NCI-H2171 treated with DMSO at 0.1 percent for 48 hours (cell line): Measurements from ENCODE around the gene BCAN.

Experiments used
- DNase-seq: peaks from one replicate; lab custom pipeline; 2025; lab: John Stamatoyannopoulos, UW

Gene BCAN

GRCh38 chr1:156662005-156662799 lies 20.3 kb downstream of the BCAN start:
- no peak for DNase-seq

DNA sequence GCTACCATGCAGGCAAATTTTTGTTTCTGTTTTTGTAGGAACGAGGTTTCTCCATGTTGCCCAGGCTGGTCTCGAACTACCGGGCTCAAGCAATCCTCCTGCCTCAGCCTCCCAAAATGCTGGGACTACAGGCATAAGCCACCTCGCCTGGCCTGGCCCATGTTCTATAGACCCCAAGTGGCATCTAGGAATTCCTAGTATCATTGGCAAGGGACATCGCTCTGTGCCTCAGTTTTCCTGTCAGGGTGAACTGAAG lies 20.8 kb downstream of the BCAN start:
- DNase-seq: no peak

- peak; percentile 88 for DNase-seq
Measured at GRCh38 chr1:156663178-156663577, 21.3 kb downstream of the BCAN start.

GRCh38 chr1:156664046-156664766 lies 22.3 kb downstream of the BCAN start:
- DNase-seq: peak; percentile 40

DNA sequence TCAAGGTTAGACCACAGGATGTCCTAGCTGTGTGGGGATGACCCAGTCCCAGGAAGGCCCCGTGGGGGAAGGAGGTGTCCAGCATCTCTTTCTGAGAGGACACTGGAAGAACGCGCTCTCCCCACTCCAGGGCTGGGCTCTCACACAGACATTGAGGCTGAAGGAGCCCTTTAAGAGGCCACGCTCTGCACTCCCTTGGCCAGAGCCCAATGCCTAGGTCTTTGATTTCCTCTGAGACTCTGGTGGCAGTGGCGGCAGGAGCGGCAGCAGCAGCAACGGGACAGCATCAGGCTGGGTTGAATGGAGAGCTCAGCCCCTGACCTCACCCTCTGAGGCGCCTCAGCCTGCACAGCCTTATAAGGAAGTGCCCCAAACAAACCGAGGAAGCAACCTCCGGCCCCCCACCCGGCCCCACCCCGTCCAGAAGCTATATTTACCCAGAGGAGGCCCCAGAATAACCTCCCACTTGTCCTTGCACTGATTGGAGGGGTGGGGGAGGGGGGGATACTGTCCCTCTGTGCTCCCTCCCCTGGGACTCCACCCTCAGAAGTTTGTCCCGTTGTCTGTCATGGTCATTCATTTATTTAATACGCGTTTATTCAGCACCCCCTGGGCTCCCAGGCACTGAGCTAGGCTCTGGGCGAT lies 23.0 kb downstream of the BCAN start:
- DNase-seq: no peak

DNA sequence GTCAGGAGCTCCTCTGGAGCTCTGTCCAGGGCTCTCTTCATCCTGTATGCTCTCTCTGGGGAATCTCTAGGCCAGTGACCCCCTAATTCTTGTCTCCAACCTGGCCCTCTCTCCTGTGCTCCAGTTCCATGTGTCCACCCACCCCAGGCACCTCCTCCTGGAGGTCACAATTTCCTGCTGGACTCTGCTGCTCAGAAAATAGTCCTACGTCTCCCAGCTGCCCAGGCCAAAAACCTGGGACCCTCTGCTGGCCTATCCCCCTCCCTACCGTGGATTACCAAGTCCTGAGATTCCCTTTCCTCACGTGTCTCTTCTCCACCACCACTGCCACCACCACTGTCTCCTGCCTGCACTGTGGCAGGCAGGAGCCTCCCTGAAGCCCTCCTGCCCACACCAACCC lies 23.6 kb downstream of the BCAN start:
- DNase-seq: no peak

- DNase-seq: no peak
Measured at GRCh38 chr1:156666862-156667609, 25.1 kb downstream of the BCAN start.

GRCh38 chr1:156667610-156667967 lies 25.7 kb downstream of the BCAN start:
- no peak for DNase-seq

GRCh38 chr1:156667968-156668709 lies 26.2 kb downstream of the BCAN start:
- DNase-seq: no peak

- DNase-seq: peak; percentile 46
Measured at GRCh38 chr1:156668801-156669637, 27.1 kb downstream of the BCAN start.

- DNase-seq: no peak
Measured at GRCh38 chr1:156669794-156670193, 27.9 kb downstream of the BCAN start.

DNA sequence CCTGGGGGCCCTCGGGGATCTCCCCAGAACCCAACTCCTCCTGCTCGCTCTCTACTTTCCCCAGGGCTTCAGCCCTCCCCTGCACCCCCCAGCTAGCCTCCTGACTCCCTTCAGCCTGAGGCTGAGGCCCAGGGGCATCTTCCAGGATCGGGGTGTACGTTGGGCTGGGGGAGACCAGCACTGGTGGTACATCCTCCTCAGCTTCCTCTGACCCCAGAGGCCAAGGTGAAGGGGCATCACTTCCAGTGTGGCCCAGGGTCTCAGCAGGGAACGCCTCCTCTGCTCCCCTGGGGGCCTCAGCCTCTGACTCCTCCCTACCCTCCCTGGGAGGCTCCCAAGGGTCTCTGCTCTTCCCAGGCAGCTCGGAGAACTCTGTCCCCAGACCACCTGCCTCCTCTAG lies 28.4 kb downstream of the BCAN start:
- no peak for DNase-seq

DNA sequence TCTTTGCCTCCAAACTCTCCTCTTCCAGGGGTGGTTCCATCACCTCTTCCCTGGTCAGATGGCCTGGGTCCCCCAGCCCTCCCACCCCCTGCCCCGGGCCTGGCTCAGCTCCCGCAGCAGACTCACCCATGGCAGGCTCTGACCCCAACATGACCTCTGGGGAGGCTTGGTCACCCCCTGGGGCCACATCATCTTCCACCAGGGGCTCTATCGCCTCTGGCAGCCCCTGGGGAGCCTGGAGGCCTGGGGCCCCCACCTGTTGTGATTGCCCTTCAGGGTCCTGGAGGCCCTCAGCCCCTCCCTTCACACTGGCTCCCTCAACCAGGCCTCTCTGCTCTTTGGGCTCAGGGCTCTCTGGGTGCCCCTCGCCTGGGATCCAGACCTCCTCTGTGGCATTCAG lies 28.9 kb downstream of the BCAN start:
- DNase-seq: no peak

GRCh38 chr1:156671804-156672203 lies 29.9 kb downstream of the BCAN start:
- no peak for DNase-seq

GRCh38 chr1:156673387-156674121 lies 31.6 kb downstream of the BCAN start:
- no peak for DNase-seq

GRCh38 chr1:156675210-156676113 lies 33.5 kb downstream of the BCAN start:
- peak; percentile 74 for DNase-seq

DNA sequence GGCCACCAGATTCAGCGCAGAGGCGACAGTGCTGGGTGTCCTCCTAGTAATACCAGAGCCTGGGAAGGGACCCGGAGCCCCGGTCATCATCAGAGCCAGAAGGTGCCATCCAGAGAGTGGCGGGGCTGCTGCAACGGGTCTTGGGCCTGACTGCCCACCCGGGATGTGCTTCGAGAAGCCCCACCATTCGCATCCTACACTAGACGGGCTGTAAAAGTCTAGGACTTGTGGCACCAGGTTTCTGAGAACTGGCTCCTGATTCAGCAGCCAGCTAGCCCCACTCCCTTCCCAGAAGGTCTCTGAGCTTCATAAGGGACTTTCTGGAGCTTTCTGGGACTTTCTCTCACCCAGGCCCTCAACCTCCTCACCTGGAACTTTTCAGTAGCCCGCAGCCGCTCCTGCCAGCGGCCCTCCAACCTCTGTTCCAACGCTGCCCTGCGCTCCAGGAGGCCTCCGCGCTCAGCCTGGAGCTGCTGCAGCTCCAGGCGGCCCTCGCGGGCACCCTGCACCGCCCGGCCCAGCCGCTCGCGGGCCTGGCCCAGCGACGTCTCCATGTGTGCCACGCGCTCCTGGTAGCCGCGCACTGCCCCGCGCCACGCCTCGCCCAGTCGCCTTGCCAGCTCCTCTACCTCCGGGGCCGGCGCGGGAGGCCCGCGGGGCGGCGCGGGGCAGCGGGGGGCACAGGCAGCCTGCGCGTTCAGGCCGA lies 34.4 kb downstream of the BCAN start:
- DNase-seq: no peak

- no peak for DNase-seq
Measured at GRCh38 chr1:156676820-156677615, 35.1 kb downstream of the BCAN start, which contains the start of gene NES. NES (minus strand) TSS chr1:156677407; CDS start chr1:156677264, 143 bp downstream.
